GM23338 (cell line): Measurements from ENCODE around the gene PPP1R36. TPM values are rescaled to one million over a fixed set of nuclear protein-coding genes. Genes with fewer than 3 reads are reported as not detected.

Source experiments
- ATAC-seq: fragments of 200-7000 bp; cut with Tn5 transposase; 3 replicates; pipeline ENCODE4 v1.9.1; 2020
- DNase-seq: peaks from one replicate; pipeline ENCODE4 v3.0.0-alpha.2; 2015; ENCODE audit warnings: low spot score
- H2AFZ ChIP-seq: fragments of 200-600 bp; sonication (generic); 2 replicates; pipeline ENCODE4 v1.8.0; 2016; ENCODE audit warnings: antibody characterized with exemption, mild to moderate bottlenecking, moderate library complexity
- H3F3A ChIP-seq: fragments of 200-600 bp; sonication (generic); replicated peaks from 2 replicates; pipeline ENCODE4 v1.8.0; 2017; ENCODE audit warnings: antibody characterized with exemption, mixed run types, low read depth
- H3K27ac ChIP-seq: fragments of 200-600 bp; sonication (generic); 2 replicates; pipeline ENCODE4 v1.6.1; 2016; ENCODE audit warnings: low read depth
- H3K27me3 ChIP-seq: fragments of 200-600 bp; sonication (generic); 2 replicates; pipeline ENCODE4 v1.8.0; 2016; ENCODE audit warnings: mild to moderate bottlenecking, mixed run types, moderate library complexity; ENCODE audit not compliant: insufficient read depth
- H3K36me3 ChIP-seq: fragments of 200-600 bp; sonication (generic); 2 replicates; pipeline ENCODE4 v1.8.0; 2016; ENCODE audit warnings: mild to moderate bottlenecking; ENCODE audit not compliant: insufficient read depth
- H3K4me1 ChIP-seq: fragments of 200-600 bp; sonication (generic); 2 replicates; pipeline ENCODE4 v1.8.0; 2016; ENCODE audit warnings: mild to moderate bottlenecking, moderate library complexity; ENCODE audit not compliant: insufficient read depth
- H3K4me2 ChIP-seq: fragments of 200-600 bp; sonication (generic); 2 replicates; pipeline ENCODE4 v1.7.1; 2017; ENCODE audit warnings: mixed run types
- H3K4me3 ChIP-seq: fragments of 200-600 bp; sonication (generic); 2 replicates; pipeline ENCODE4 v1.6.1; 2016; ENCODE audit warnings: mixed run types
- H3K79me2 ChIP-seq: fragments of 200-600 bp; sonication (generic); replicated peaks from 2 replicates; pipeline ENCODE4 v1.8.0; 2017; ENCODE audit warnings: mild to moderate bottlenecking; ENCODE audit not compliant: insufficient read depth
- H3K9me2 ChIP-seq: fragments of 200-600 bp; sonication (generic); 2 replicates; pipeline ENCODE4 v1.8.0; 2017; ENCODE audit not compliant: insufficient read depth
- H4K20me1 ChIP-seq: fragments of 200-600 bp; sonication (generic); replicated peaks from 2 replicates; pipeline ENCODE4 v1.8.0; 2017; ENCODE audit warnings: mild to moderate bottlenecking; ENCODE audit not compliant: insufficient read depth
- H3K27ac Mint-ChIP-seq: 2 replicates; pipeline ENCODE4 v1.8.0; 2020; ENCODE audit warnings: inconsistent platforms, mild to moderate bottlenecking, moderate library complexity, mixed read lengths
- H3K27me3 Mint-ChIP-seq: 3 replicates; pipeline ENCODE4 v1.8.0; 2022; ENCODE audit warnings: low read depth, mild to moderate bottlenecking, moderate library complexity, mixed read lengths, inconsistent platforms; ENCODE audit not compliant: insufficient read depth, poor library complexity
- H3K36me3 Mint-ChIP-seq: 3 replicates; pipeline ENCODE4 v1.8.0; 2021; ENCODE audit warnings: low read depth, mild to moderate bottlenecking, inconsistent platforms, moderate library complexity, mixed read lengths
- H3K4me1 Mint-ChIP-seq: 3 replicates; pipeline ENCODE4 v1.8.0; 2020; ENCODE audit warnings: mild to moderate bottlenecking, inconsistent platforms, mixed read lengths
- H3K4me3 Mint-ChIP-seq: 3 replicates; pipeline ENCODE4 v1.8.0; 2021; ENCODE audit warnings: moderate library complexity, mild to moderate bottlenecking, inconsistent platforms, mixed read lengths
- H3K9me3 Mint-ChIP-seq: 3 replicates; pipeline ENCODE4 v1.8.0; 2020; ENCODE audit warnings: moderate library complexity, mild to moderate bottlenecking, inconsistent platforms, mixed read lengths
- CREB1 ChIP-seq: fragments of 250-450 bp; sonication (Bioruptor Pico); IDR thresholded peaks from 2 replicates; pipeline ENCODE4 v1.5.0; 2020; ENCODE audit warnings: low read depth, mild to moderate bottlenecking, moderate library complexity
- EZH2 ChIP-seq: fragments of 200-600 bp; sonication (generic); IDR thresholded peaks from one replicate; pipeline ENCODE4 v1.8.0; 2017; ENCODE audit warnings: antibody characterized with exemption, mild to moderate bottlenecking, low read depth; ENCODE audit not compliant: unreplicated experiment
- NANOG ChIP-seq: IDR thresholded peaks from 2 replicates; pipeline ENCODE4 v1.6.1; 2016; ENCODE audit warnings: antibody characterized with exemption, borderline replicate concordance
- ZNF114 ChIP-seq: fragments of 250-450 bp; sonication (Bioruptor Pico); IDR thresholded peaks from 2 replicates; pipeline ENCODE4 v1.5.0; 2020; ENCODE audit warnings: mild to moderate bottlenecking, moderate library complexity
- ZNF331 ChIP-seq: fragments of 250-450 bp; sonication (Bioruptor Pico); IDR thresholded peaks from 2 replicates; pipeline ENCODE4 v1.5.0; 2020; ENCODE audit warnings: low read depth, mild to moderate bottlenecking, moderate library complexity
- polyA plus RNA-seq: library from polyadenylated mRNA; unstranded; fragments of >200 nt; fragmentation: Nextera tagmentation; extraction: Ambion mirVana; gene quantifications from 2 replicates; pipeline ENCODE4 v1.2.1, GENCODE V29; 2016
- total RNA-seq: library from RNA; depleted of rRNA; stranded (reverse); fragments of >200 nt; shearing (Covaris generic); gene quantifications from 2 replicates; pipeline ENCODE4 v1.2.3, GENCODE V29; 2014
- TF ChIP-seq, protein P1 (sequence below): fragments of 250-450 bp; sonication (Bioruptor Pico); IDR thresholded peaks from 2 replicates; pipeline ENCODE4 v1.5.0; 2020; ENCODE audit warnings: mild to moderate bottlenecking, moderate library complexity
- TF ChIP-seq, protein P2 (sequence below), 2 experiments: fragments of 200-600 bp in 1 of 2; sonication (generic) in 1 of 2; conservative IDR thresholded peaks; 2 replicates each; pipeline versions ENCODE4 v1.5.1 to v1.6.1; 2016 to 2017; ENCODE audit warnings: antibody characterized with exemption in 2 of 2, low read depth in 2 of 2, mild to moderate bottlenecking in 2 of 2, moderate library complexity in 1 of 2
- TF ChIP-seq, protein P3 (sequence below): IDR thresholded peaks from one replicate; pipeline ENCODE4 v1.6.1; 2018; ENCODE audit warnings: antibody characterized with exemption; ENCODE audit not compliant: unreplicated experiment

PPP1R36 gene
- total and polyA plus RNA-seq, 2 experiments from 2014 or later, result 0.42 to 1.4 TPM

DNA sequence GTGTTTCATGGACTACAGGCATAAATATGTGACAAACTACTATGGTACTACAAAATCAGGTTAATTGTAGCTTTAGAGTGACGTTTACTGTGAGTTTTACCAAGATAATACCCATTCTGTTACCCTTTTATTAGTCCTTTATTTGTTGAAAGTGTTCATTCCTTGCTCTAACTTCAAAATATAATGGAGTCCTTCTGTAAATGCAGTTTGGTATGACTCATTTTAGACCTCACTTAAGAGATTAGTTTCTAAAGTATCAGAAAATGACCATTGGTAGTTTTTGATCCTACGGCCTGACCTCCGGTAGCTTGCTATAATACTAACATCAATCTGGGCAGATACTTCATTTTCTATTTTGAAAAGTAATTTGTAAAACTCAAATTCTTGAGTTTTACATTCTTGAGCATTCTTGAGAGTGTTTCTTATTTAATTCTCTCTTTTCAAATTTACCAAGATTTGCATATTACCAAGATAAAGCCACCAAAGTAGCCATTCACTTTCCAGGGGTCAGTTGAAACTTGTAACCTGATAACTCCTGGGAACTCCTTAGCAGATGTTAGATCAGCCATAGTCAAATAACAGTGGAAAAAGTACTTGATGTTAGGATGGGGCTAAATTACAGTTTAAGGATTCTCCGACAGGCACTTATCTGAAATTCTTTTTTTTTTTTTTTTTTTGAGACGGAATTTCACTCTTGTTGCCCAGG, 5.0 kb upstream of the PPP1R36 start:
- peaks cover 19% of the 10 kb centered on the region for H3K27me3 ChIP-seq

DNA sequence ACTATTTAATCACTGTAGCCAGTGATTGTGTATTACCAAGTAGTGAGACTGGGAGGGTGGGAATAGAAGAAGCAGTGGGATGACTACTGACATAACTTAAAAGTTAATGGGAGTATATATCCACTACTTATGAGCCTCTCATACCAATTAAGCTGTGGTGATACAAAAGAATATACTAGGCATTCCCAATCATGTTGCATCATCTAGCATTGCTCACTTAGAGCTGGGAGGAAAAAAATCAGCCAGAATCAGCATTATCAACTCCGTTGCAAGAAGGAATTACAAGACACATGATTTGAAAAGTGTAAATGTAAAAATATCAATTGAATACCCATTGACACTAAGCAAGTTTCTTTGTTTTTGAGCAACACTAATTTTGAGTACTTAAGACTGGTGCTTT, 745 bp upstream of the PPP1R36 start:
- H3K4me3 ChIP-seq, result peak overlapping the region; percentile 61
- Mint-ChIP-seq H3K27me3 (peaks cover 8% of the 10 kb centered on the region), H3K4me3 (peak overlapping the region; percentile 60; the same call in 2 of the 3 replicates), H3K36me3 (no peaks in the 10 kb centered on the region), H3K4me1 (peaks cover 27% of the 10 kb centered on the region), H3K9me3 (no peaks in the 10 kb centered on the region), H3K27ac (no peak overlapping the region)
- DNase-seq (no peak), ATAC-seq (no peak)
- H4K20me1 ChIP-seq, result no peaks in the 10 kb centered on the region
- peak overlapping the region; percentile 87 for H3K4me2 ChIP-seq
- H3F3A ChIP-seq, result no peaks in the 10 kb centered on the region
- H3K9me2 ChIP-seq, result no peaks in the 10 kb centered on the region
- peaks cover 17% of the 10 kb centered on the region for H3K4me1 ChIP-seq
- peaks cover 11% of the 10 kb centered on the region for H3K27me3 ChIP-seq
- peaks cover 20% of the 10 kb centered on the region for H3K79me2 ChIP-seq
- no peak overlapping the region for H3K27ac ChIP-seq
- no peak overlapping the region for H2AFZ ChIP-seq
- TF ChIP-seq, protein P1, sequence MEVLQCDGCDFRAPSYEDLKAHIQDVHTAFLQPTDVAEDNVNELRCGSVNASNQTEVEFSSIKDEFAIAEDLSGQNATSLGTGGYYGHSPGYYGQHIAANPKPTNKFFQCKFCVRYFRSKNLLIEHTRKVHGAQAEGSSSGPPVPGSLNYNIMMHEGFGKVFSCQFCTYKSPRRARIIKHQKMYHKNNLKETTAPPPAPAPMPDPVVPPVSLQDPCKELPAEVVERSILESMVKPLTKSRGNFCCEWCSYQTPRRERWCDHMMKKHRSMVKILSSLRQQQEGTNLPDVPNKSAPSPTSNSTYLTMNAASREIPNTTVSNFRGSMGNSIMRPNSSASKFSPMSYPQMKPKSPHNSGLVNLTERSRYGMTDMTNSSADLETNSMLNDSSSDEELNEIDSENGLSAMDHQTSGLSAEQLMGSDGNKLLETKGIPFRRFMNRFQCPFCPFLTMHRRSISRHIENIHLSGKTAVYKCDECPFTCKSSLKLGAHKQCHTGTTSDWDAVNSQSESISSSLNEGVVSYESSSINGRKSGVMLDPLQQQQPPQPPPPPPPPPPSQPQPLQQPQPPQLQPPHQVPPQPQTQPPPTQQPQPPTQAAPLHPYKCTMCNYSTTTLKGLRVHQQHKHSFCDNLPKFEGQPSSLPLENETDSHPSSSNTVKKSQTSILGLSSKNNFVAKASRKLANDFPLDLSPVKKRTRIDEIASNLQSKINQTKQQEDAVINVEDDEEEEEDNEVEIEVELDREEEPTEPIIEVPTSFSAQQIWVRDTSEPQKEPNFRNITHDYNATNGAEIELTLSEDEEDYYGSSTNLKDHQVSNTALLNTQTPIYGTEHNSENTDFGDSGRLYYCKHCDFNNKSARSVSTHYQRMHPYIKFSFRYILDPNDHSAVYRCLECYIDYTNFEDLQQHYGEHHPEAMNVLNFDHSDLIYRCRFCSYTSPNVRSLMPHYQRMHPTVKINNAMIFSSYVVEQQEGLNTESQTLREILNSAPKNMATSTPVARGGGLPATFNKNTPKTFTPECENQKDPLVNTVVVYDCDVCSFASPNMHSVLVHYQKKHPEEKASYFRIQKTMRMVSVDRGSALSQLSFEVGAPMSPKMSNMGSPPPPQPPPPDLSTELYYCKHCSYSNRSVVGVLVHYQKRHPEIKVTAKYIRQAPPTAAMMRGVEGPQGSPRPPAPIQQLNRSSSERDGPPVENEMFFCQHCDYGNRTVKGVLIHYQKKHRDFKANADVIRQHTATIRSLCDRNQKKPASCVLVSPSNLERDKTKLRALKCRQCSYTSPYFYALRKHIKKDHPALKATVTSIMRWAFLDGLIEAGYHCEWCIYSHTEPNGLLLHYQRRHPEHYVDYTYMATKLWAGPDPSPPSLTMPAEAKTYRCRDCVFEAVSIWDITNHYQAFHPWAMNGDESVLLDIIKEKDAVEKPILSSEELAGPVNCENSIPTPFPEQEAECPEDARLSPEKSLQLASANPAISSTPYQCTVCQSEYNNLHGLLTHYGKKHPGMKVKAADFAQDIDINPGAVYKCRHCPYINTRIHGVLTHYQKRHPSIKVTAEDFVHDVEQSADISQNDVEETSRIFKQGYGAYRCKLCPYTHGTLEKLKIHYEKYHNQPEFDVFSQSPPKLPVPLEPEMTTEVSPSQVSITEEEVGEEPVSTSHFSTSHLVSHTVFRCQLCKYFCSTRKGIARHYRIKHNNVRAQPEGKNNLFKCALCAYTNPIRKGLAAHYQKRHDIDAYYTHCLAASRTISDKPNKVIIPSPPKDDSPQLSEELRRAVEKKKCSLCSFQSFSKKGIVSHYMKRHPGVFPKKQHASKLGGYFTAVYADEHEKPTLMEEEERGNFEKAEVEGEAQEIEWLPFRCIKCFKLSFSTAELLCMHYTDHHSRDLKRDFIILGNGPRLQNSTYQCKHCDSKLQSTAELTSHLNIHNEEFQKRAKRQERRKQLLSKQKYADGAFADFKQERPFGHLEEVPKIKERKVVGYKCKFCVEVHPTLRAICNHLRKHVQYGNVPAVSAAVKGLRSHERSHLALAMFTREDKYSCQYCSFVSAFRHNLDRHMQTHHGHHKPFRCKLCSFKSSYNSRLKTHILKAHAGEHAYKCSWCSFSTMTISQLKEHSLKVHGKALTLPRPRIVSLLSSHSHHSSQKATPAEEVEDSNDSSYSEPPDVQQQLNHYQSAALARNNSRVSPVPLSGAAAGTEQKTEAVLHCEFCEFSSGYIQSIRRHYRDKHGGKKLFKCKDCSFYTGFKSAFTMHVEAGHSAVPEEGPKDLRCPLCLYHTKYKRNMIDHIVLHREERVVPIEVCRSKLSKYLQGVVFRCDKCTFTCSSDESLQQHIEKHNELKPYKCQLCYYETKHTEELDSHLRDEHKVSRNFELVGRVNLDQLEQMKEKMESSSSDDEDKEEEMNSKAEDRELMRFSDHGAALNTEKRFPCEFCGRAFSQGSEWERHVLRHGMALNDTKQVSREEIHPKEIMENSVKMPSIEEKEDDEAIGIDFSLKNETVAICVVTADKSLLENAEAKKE (CRISPR knock-in tag), result no peak
- TF ChIP-seq, protein P2, sequence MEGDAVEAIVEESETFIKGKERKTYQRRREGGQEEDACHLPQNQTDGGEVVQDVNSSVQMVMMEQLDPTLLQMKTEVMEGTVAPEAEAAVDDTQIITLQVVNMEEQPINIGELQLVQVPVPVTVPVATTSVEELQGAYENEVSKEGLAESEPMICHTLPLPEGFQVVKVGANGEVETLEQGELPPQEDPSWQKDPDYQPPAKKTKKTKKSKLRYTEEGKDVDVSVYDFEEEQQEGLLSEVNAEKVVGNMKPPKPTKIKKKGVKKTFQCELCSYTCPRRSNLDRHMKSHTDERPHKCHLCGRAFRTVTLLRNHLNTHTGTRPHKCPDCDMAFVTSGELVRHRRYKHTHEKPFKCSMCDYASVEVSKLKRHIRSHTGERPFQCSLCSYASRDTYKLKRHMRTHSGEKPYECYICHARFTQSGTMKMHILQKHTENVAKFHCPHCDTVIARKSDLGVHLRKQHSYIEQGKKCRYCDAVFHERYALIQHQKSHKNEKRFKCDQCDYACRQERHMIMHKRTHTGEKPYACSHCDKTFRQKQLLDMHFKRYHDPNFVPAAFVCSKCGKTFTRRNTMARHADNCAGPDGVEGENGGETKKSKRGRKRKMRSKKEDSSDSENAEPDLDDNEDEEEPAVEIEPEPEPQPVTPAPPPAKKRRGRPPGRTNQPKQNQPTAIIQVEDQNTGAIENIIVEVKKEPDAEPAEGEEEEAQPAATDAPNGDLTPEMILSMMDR (conservative IDR thresholded peaks at IDR 0.05; ENCODE audit: low read depth in 2 of 2), result no peak
- TF ChIP-seq NANOG, result no peak
- no peak for TF ChIP-seq ZNF114 (CRISPR knock-in tag)
- TF ChIP-seq EZH2, result no peak
- no peak for TF ChIP-seq CREB1 (CRISPR knock-in tag)
- TF ChIP-seq ZNF331 (CRISPR knock-in tag), result no peak
- TF ChIP-seq, protein P3, sequence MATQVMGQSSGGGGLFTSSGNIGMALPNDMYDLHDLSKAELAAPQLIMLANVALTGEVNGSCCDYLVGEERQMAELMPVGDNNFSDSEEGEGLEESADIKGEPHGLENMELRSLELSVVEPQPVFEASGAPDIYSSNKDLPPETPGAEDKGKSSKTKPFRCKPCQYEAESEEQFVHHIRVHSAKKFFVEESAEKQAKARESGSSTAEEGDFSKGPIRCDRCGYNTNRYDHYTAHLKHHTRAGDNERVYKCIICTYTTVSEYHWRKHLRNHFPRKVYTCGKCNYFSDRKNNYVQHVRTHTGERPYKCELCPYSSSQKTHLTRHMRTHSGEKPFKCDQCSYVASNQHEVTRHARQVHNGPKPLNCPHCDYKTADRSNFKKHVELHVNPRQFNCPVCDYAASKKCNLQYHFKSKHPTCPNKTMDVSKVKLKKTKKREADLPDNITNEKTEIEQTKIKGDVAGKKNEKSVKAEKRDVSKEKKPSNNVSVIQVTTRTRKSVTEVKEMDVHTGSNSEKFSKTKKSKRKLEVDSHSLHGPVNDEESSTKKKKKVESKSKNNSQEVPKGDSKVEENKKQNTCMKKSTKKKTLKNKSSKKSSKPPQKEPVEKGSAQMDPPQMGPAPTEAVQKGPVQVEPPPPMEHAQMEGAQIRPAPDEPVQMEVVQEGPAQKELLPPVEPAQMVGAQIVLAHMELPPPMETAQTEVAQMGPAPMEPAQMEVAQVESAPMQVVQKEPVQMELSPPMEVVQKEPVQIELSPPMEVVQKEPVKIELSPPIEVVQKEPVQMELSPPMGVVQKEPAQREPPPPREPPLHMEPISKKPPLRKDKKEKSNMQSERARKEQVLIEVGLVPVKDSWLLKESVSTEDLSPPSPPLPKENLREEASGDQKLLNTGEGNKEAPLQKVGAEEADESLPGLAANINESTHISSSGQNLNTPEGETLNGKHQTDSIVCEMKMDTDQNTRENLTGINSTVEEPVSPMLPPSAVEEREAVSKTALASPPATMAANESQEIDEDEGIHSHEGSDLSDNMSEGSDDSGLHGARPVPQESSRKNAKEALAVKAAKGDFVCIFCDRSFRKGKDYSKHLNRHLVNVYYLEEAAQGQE, result no peak
- H3K36me3 ChIP-seq, result no peaks in the 10 kb centered on the region

More for the DNA sequence above, 5.0 kb upstream of the PPP1R36 start:
- Histone ChIP-seq H3K4me3 (peak overlapping the region; percentile 54), H3K4me2 (peak overlapping the region; percentile 75), H3K27ac (peak overlapping the region; percentile 81), H3K36me3 (no peaks in the 10 kb centered on the region), H2AFZ (no peak overlapping the region), H3F3A (no peaks in the 10 kb centered on the region), H4K20me1 (no peaks in the 10 kb centered on the region), H3K4me1 (peaks cover 17% of the 10 kb centered on the region), H3K79me2 (peaks cover 42% of the 10 kb centered on the region), H3K9me2 (no peaks in the 10 kb centered on the region)
- peaks cover 29% of the 10 kb centered on the region for H3K27me3 Mint-ChIP-seq
- peak; percentile 61; the same call in 1 of the 2 replicates for TF ChIP-seq NANOG
- TF ChIP-seq CREB1 (CRISPR knock-in tag), result no peak
- H3K9me3 Mint-ChIP-seq, result peaks cover 26% of the 10 kb centered on the region
- DNase-seq (peak; percentile 82), ATAC-seq (no peak)
- H3K4me1 Mint-ChIP-seq, result peaks cover 42% of the 10 kb centered on the region
- H3K36me3 Mint-ChIP-seq, result peaks cover 26% of the 10 kb centered on the region
- H3K4me3 Mint-ChIP-seq, result peak overlapping the region; percentile 72
- H3K27ac Mint-ChIP-seq, result peak overlapping the region; percentile 84
